ENCODE data around the gene CRYGA.
"Not testable (repeated sequence)": the region's sequence is repeated elsewhere in the genome, so short reads cannot be mapped to it uniquely, and the experiment has no call there.

CRYGA gene

DNA sequence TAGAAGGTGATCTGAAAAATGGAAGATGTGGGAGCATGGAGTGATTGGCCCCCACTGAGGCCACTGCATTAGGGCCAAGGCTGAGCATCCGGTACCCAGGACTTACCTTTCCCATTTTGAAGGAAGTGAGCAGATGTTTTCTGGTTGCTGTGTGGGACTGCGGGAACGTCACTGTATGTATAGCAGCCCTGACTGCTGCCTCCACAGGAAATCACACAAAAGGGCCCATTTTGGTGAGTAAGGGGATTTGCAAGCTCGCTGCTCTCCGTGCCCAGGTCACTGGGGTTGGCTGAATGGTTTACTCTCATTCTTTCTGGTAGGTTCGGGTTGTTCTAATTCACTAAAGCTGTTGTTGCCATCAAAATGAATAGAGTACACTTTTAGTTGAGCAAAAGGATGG lies 17.4 kb downstream of the CRYGA start, which contains the start of gene CRYGB:
CRYGB (minus strand) TSS at position 153 of the 400 bp plus-strand sequence; CDS start at position 115, 38 bp downstream.
- DNase-seq (ENCODE audit: insufficient read length, low spot score) (no peak), FAIRE-seq (no peak)
- no peak for TF ChIP-seq POLR2A (IDR thresholded peaks at IDR 0.05; ENCODE audit: low read depth, low read length)

DNA sequence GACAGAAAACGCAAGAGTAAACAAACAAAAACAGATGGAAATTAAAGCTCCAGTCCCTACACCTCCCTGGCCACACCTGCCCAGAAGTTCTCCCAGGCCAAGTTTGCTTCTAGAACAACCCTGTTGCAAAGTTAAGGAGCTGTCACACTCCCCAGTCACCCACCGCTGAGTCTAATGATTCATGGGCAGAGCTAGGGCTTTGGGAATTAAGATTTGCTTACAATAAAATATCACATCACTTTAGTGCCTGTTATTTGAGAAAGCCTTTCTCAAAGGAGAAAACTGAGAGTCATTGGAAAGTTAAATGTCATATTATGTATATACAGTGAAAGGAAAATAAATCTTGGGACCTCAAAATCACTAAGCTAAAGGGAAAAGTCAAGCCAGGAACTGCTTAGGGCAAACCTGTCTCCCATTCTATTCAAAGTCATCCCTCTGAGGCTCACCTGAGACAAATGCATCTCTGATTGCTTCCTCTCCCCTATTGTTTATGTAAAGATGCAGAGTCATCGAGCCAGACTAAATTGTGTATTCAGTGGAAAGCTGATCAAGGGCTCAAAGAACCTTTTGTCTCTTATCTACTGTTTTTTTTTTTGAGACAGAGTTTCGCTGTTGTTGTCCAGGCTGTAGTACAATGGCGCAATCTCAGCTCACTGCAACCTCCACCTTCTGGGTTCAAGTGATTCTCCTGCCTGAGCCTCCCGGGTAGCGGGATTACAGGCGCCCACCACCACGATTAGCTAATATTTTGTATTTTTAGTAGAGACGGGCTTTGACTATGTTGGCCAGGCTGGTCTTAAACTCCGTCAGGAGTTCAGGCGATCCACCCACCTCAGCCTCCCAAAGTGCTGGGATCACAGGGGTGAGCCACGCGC lies 20.2 kb downstream of the CRYGA start:
- TF ChIP-seq POLR2A (IDR thresholded peaks at IDR 0.05; ENCODE audit: low read depth, low read length), result no peak
- DNase-seq (ENCODE audit: insufficient read length, low spot score) (no peak), FAIRE-seq (no peak)

DNA sequence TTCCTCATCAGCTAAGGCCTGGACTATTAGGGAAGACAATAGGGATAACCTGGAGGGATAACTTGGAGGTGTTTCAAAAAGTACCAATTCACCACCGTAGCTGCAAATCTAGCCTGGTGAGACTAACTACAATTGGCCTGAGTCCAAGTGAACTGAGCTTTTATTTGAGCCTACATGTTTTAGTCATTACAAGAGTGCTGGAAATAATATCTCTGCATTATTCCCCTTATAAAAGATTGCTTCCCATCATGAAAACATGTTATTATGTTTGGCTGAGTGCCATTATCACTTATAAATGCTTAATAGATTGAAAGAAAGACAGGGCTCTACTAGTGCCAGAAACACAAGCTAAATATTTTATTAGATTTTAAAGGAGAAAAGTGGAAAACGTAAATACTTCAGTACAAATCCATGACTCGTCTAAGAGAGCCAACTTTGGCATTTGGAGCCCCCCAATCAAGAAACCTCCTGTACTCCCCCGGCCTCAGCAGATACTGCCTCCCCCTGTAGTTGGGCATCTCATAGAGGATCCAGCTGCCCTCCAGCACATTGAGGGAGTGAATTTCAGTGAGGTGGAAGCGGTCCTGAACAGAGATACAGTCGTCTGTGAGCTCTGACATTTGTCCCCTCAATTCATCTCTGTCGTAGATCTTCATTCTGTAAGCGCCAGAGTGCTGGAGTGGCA lies 21.0 kb downstream of the CRYGA start:
- DNase-seq (ENCODE audit: insufficient read length, low spot score) (no peak), FAIRE-seq (no peak)
- TF ChIP-seq POLR2A (IDR thresholded peaks at IDR 0.05; ENCODE audit: low read depth, low read length), result no peak

DNA sequence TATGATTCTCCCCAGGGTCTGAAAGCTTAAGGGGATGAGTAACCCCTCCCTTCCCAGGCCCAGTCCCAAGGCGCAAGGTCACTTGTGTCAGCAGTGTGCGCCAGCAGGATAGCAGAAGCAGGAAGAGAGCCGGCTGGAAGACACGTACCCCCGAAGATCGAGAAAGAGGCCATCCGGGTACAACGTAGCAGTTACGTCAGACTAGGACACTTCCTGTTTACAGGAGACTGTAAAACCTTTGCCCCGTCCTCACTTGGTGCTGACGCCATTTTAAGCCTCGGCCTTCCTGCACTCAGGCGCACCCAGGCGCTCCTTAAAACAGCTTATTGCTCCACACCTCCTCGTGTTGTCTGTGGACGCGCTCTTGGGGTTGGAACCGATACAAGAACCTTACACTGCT lies 23.9 kb downstream of the CRYGA start:
- DNase-seq (ENCODE audit: insufficient read length, low spot score), result no peak
- FAIRE-seq, result no peak
- TF ChIP-seq POLR2A (IDR thresholded peaks at IDR 0.05; ENCODE audit: low read depth, low read length), result no peak

DNA sequence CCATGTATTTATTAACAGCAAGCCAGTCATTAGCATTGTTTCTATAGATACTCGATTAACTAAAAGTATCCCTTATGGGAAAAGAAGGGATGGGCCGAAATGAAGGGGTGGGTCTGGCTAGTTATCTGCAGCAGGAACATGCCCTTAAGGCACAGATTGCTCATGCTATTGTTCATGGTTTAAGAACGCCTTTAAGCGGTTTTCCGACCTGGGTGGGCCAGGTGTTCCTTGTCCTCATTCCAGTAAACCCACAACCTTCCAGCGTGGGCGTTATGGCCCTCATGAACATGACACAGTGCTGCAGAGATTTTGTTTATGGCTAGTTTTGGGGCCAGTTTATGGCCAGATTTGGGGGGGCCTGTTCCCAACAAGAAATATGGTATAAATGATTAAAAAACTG lies 25.1 kb downstream of the CRYGA start:
- FAIRE-seq; DNase-seq (ENCODE audit: insufficient read length, low spot score): not testable (repeated sequence)

DNA sequence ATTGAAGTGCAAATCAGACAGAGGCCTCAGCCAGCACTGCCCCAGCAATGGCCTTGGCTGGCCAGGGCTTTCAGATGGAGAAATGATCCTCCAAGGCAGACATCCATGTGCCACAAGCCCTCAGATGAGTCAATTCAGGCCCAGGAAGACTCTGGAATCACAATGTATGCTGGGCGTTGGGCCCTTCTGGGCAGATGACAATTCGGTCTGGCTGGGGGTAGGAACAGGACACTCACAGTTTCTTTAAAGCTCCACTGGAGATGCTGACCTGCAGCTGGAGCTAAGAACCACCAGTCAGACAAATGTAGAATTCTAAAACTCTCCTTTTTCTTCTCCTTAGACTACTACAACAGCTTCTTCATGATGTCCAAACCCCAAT lies 26.7 kb downstream of the CRYGA start:
- no peak for DNase-seq (ENCODE audit: insufficient read length, low spot score)
- FAIRE-seq, result no peak
- no peak for TF ChIP-seq POLR2A (IDR thresholded peaks at IDR 0.05; ENCODE audit: low read depth, low read length)

DNA sequence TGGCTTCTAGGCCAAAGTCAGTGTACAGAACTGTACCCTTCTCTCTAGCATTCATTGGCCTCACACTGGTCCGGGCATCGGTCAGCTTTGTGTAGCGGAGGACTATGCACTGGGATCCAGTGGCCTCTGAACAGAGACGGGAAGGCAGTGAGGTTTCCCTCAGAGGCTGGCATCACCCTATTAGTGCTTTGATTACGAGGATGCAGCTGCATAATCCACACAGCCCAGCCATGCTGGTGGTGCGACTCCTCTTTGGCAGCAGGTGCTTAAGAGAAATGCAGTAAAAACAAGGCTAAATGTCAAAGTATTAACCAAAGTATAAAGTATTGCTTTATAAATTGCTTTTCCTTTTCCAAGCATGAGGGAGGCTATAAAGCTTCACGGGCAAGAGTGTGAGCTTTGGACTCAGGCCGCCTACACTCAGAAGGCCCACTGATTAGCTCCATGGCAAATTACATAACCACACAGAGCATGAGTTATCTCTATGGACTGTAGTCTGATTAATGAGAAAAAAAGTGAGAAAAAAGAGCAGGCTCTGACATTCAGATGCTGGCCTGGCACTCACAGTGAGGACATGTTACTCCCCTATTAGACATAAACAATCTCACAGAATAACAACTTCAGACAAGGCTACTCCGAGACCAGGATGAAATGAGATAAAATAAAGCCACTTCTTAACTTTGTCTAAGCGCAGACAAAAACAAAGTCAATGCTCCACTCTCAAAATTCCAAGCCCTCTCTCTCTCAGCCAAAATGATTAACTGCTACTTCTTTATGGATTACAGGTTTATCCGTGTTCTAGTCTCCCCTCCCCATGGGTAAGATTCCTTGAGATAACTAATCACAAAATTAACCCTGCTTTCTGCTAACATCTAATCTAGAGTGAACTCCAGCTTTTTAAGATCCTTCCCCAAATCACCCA lies 27.3 kb downstream of the CRYGA start:
- FAIRE-seq (no peak), DNase-seq (ENCODE audit: insufficient read length, low spot score) (no peak)
- no peak for TF ChIP-seq POLR2A (IDR thresholded peaks at IDR 0.05; ENCODE audit: low read depth, low read length)

DNA sequence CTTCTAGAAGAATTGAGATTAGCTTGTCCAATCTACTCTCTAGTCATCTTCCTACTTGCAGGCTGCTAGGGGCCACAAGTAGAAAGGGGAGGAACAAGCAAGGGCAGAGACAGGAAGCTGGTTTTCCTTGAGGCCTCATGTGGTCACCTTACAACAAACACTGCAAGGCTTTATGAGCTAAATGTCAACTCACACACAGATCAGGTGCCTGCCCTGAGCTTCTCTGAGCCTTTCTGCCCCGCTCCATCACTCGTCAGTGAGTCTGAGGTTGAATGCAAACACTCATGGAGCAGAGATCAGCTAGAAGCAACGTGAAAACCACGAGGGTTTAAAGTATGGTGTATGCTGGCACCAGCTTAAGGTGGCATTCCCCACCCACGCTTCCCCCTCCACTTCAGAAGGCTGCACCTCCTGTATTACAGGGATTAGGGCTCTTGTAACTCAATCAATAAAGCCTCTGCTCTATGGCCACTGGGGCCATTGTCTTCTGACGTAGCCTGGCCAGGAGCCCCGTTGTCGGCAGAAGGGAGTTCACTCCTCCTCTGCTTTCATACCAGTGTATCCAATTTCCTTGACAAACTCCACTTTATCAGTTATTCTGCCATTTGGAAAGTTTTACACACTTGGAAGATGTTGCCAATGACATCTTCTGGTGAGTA lies 28.3 kb downstream of the CRYGA start:
- no peak for TF ChIP-seq POLR2A (IDR thresholded peaks at IDR 0.05; ENCODE audit: low read depth, low read length)
- no peak for FAIRE-seq
- no peak for DNase-seq (ENCODE audit: insufficient read length, low spot score)

DNA sequence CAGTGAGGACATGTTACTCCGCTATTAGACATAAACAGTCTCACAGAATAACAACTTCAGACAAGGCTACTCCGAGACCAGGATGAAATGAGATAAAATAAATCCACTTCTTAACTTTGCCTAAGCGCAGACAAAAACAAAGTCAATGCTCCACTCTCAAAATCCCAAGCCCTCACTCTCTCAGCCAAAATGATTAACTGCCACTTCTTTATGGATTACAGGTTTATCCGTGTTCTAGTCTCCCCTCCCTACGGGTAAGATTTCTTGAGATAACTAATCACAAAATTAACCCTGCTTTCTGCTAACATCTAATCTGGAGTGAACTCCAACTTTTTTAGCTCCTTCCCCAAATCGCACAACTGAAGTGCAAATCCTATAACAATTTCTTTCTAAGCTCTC lies 32.7 kb downstream of the CRYGA start:
- FAIRE-seq (no peak), DNase-seq (ENCODE audit: insufficient read length, low spot score) (no peak)
- no peak for TF ChIP-seq POLR2A (IDR thresholded peaks at IDR 0.05; ENCODE audit: low read depth, low read length)

DNA sequence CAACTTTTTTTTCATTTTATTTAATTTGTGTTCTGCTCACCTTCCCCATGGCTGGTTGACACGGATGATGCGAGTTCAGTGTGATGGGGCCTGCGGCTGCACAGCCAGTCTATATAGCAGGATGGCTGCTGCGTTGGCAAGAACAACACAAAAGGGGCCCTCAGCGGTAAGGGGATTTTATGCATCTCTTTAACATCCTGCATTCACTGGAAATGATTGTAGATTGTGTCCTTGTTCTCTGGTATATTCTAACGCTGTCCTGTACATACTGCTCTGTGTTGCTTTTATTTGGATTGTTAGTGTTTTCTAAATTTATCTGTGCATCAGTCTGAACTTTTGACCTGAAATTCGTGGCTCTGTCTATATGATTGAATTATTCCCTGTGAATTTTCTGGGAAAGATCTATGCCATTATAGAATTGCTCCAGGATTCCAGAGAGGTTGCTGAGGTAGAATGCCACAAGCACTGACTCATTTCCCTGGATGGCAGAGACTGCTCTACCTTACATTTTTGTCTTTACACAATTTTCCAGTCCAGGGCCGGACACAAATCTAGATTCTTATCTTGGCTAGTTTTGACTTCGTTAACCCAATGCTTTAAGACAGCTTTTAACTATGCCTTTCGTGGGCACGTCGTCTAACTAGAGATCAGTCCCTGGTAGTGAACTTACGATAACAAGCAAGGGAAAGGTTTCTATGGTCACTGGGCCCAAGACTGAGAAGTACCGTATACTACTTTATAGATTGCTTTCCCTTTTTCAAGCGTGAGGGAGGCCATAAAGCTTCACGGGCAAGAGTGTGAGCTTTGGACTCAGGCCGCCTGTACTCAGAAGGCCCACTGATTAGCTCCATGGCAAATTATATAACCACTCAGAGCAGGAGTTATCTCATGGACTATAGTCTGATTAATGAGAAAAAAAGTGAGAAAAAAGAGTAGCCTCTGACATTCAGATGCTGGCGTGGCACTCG lies 33.4 kb downstream of the CRYGA start, which contains the start of gene CRYGC:
CRYGC (minus strand) TSS at position 85 of the 968 bp plus-strand sequence; CDS start at position 49, 36 bp downstream.
- no peak for TF ChIP-seq POLR2A (IDR thresholded peaks at IDR 0.05; ENCODE audit: low read depth, low read length)
- FAIRE-seq, result no peak
- DNase-seq (ENCODE audit: insufficient read length, low spot score), result peak; percentile 32

DNA sequence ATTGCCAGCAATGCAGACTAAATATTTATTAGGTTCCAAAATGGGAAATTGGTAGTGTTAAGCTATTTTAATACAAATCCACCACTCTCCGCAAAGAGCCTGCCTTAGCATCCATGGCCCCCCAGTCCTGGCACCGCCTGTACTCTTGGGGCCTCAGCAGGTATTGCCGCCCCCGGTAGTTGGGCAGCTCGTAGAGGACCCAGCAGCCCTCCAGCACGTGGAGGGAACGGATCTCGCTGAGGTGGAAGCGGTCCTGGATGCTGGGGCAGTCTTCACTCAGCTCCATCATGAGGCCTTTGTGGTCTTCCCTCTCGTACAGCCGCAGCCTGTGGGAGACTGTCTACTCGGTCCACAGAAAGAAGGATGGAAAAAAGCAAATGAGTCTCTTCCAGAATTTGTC lies 35.3 kb downstream of the CRYGA start:
- DNase-seq (ENCODE audit: insufficient read length, low spot score), result no peak
- FAIRE-seq, result no peak
- TF ChIP-seq POLR2A (IDR thresholded peaks at IDR 0.05; ENCODE audit: low read depth, low read length), result no peak

DNA sequence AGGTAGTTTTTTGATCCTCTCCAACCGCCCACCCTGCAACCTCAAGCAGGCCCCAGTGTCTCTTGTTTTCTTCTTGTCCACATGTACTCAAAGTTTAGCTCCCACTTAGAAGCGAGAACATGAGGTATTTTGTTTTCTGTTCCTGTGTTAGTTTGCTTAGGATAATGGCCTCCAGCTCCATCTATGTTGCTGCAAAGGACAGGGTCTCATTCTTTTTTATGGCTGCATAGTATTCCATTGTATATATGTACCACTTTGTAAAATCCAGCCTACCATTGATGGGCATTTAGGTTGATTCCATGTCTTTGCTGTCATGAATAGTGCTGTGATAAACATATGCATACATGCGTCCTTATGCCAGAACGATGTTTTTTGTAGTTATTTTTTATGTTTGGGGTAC lies 36.3 kb downstream of the CRYGA start:
- no peak for FAIRE-seq
- TF ChIP-seq POLR2A (IDR thresholded peaks at IDR 0.05; ENCODE audit: low read depth, low read length), result no peak
- DNase-seq (ENCODE audit: insufficient read length, low spot score), result no peak
